ENCODE results near the gene U2AF1L4. TPM values are rescaled to one million over a fixed set of nuclear protein-coding genes. Genes with fewer than 3 reads are reported as not detected.

U2AF1L4 gene, protein sequence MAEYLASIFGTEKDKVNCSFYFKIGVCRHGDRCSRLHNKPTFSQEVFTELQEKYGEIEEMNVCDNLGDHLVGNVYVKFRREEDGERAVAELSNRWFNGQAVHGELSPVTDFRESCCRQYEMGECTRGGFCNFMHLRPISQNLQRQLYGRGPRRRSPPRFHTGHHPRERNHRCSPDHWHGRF
- polyA plus RNA-seq (2012; ENCODE audit: missing spikeins), result 10.4 TPM

DNA sequence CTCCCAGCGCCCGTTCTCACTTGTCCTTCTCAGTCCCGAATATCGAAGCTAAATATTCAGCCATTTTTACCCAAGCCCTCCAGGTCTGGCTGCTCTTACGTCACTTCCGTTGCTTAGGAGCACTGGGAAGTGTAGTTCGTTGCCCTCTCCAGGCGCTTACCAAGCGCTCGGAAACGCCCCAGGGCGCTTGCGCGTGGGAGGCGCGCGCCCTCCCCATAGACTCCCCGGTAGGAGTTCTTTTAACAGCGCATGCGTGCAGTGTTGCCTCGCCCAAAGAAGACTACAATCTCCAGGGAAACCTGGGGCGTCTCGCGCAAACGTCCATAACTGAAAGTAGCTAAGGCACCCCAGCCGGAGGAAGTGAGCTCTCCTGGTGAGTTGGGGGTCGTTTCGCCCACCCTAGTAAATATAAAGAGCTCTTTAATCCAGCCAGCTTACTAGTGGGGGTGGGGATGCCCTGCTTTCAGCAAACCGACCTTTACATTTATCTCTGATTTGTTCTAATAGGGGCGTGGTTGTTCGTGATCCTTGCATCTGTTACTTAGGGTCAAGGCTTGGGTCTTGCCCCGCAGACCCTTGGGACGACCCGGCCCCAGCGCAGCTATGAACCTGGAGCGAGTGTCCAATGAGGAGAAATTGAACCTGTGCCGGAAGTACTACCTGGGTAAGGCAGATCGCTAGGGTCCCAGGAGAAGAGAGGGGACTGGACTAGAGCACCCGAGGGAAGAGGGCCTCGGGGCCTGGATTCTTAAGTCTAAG, at the start of gene U2AF1L4, which contains the start of gene PSENEN:
U2AF1L4 (minus strand) TSS at position 91 of the 759 bp plus-strand sequence; CDS start at position 64, 27 bp downstream.
PSENEN (plus strand) TSS at position 324 of the 759 bp plus-strand sequence; CDS start at position 604, 280 bp downstream.
- TF ChIP-seq POLR2AphosphoS5 (IDR thresholded peaks at IDR 0.05; ENCODE audit: low read depth, low read length), result 0 out of 2 replicates have a peak, but pooled peaks have one; percentile 11
- TF ChIP-seq POLR2A (IDR thresholded peaks at IDR 0.05; ENCODE audit: low read depth, low read length), result 0 out of 2 replicates have a peak, but pooled peaks have one; percentile 8
- TF ChIP-seq TAF1 (IDR thresholded peaks at IDR 0.05; ENCODE audit: borderline replicate concordance, low read depth, low read length), result no peak
- DNase-seq (ENCODE audit: insufficient read length), result peak; percentile 81
- FAIRE-seq, result peak; percentile 95

- no peak for TF ChIP-seq POLR2A (IDR thresholded peaks at IDR 0.05; ENCODE audit: low read depth, low read length)
- no peak for TF ChIP-seq TAF1 (IDR thresholded peaks at IDR 0.05; ENCODE audit: borderline replicate concordance, low read depth, low read length)
- no peak for TF ChIP-seq POLR2AphosphoS5 (IDR thresholded peaks at IDR 0.05; ENCODE audit: low read depth, low read length)
- no peak for FAIRE-seq
- DNase-seq (ENCODE audit: insufficient read length), result no peak
Measured at GRCh38 chr19:35793381-35794165, 48.4 kb upstream of the U2AF1L4 start.

DNA sequence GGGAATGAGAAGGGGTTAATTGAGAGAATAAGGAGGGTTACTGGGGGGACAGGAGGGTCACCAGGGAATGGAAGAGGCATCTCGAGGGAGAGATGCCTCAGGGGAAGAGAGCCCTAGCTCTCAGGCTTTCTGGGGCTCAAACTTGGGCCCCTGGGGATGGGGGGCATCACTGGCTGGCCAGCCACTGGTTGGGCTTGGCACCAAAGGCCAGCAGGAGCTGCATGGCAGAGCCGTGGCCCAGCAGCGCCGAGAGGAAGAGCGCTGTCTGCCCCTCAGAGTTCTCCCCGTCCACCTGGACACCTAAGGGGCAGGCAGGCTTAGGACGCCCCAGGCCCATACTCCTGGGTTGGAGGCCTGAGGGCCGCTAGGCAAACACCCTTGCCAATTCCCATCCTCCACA, 47.7 kb upstream of the U2AF1L4 start:
- FAIRE-seq (no peak), DNase-seq (ENCODE audit: insufficient read length) (no peak)
- TF ChIP-seq TAF1 (IDR thresholded peaks at IDR 0.05; ENCODE audit: borderline replicate concordance, low read depth, low read length) (no peak), POLR2A (IDR thresholded peaks at IDR 0.05; ENCODE audit: low read depth, low read length) (no peak), POLR2AphosphoS5 (IDR thresholded peaks at IDR 0.05; ENCODE audit: low read depth, low read length) (no peak)

- FAIRE-seq (no peak), DNase-seq (ENCODE audit: insufficient read length) (no peak)
- TF ChIP-seq POLR2AphosphoS5 (IDR thresholded peaks at IDR 0.05; ENCODE audit: low read depth, low read length) (no peak), TAF1 (IDR thresholded peaks at IDR 0.05; ENCODE audit: borderline replicate concordance, low read depth, low read length) (no peak), POLR2A (IDR thresholded peaks at IDR 0.05; ENCODE audit: low read depth, low read length) (no peak)
Measured at GRCh38 chr19:35792312-35792711, 47.1 kb upstream of the U2AF1L4 start.

DNA sequence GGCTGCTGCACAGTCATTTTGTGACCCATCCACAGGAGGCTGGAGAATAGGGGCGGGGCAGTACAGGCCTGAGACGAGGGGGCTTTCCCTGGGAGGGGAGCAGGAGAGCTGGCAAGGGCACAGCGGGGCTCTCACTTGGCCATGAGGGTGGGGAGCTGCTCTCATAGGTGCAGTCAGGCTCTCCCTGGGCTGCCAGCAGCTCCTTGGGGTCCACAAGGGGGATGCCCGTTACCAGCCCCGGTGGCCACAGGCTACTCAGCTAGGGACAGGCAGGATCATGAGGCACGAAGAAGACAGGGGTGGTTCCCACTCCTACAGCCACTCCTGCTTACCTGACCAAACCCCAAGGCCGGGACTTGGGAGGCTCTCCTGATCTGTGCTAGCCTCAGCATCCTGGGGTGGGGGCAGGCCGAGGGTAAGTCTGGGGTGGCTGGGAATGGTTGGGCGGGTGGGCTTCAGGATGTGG, 46.6 kb upstream of the U2AF1L4 start:
- DNase-seq (ENCODE audit: insufficient read length) (no peak), FAIRE-seq (no peak)
- no peak for TF ChIP-seq POLR2A (IDR thresholded peaks at IDR 0.05; ENCODE audit: low read depth, low read length)
- no peak for TF ChIP-seq POLR2AphosphoS5 (IDR thresholded peaks at IDR 0.05; ENCODE audit: low read depth, low read length)
- no peak for TF ChIP-seq TAF1 (IDR thresholded peaks at IDR 0.05; ENCODE audit: borderline replicate concordance, low read depth, low read length)

- TF ChIP-seq POLR2A (IDR thresholded peaks at IDR 0.05; ENCODE audit: low read depth, low read length), result no peak
- TF ChIP-seq POLR2AphosphoS5 (IDR thresholded peaks at IDR 0.05; ENCODE audit: low read depth, low read length), result no peak
- no peak for TF ChIP-seq TAF1 (IDR thresholded peaks at IDR 0.05; ENCODE audit: borderline replicate concordance, low read depth, low read length)
- no peak for DNase-seq (ENCODE audit: insufficient read length)
- no peak for FAIRE-seq
Measured at GRCh38 chr19:35790981-35791813, 46.0 kb upstream of the U2AF1L4 start.

DNA sequence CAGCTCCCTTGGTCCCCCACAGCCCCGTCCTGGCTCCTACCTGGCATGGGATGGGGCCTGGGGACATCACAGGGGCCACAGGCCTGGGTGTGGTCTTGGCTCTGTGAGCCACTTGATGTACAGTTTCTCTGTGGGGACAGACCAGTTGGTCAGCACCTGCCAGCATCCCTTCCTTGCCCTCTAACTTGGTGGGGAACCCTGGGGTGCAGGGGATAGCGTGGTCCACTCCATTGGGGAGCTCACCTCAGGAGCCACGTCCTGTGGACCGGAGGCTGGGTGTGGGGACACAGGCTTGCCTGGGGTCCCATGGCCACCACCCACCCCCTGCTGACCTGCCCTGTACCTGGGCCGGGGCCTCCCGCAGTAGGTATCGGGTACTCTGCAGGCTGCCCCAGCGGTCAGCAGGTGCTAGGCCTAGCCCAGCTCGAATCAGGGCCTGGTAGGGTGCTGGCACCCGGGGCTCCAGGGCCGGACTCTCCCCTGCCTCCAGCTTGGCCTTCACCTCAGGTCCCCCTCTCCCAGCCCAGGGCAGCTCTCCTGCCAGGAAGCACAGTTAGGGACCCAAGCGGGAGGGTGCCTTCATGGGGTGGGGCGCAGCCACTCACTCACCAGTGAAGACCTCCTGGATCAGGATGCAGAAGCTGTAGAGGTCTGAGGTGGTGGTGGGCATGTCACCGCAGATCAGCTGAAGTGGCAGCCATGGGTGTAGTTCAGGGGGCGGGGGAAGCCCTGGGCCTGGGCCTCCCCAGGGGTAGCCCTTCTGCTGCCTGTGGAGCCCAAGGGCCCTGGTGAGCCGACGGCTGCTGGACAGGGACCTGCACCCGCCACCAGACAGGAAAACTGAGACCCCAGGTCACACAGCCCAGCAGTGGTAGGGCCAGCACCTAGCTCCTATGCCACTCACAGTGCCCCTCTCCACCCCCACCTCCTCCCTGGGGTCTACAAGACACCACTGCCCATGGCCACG, 45.0 kb upstream of the U2AF1L4 start:
- FAIRE-seq, result no peak
- TF ChIP-seq TAF1 (IDR thresholded peaks at IDR 0.05; ENCODE audit: borderline replicate concordance, low read depth, low read length) (no peak), POLR2AphosphoS5 (IDR thresholded peaks at IDR 0.05; ENCODE audit: low read depth, low read length) (no peak), POLR2A (IDR thresholded peaks at IDR 0.05; ENCODE audit: low read depth, low read length) (no peak)
- no peak for DNase-seq (ENCODE audit: insufficient read length)

DNA sequence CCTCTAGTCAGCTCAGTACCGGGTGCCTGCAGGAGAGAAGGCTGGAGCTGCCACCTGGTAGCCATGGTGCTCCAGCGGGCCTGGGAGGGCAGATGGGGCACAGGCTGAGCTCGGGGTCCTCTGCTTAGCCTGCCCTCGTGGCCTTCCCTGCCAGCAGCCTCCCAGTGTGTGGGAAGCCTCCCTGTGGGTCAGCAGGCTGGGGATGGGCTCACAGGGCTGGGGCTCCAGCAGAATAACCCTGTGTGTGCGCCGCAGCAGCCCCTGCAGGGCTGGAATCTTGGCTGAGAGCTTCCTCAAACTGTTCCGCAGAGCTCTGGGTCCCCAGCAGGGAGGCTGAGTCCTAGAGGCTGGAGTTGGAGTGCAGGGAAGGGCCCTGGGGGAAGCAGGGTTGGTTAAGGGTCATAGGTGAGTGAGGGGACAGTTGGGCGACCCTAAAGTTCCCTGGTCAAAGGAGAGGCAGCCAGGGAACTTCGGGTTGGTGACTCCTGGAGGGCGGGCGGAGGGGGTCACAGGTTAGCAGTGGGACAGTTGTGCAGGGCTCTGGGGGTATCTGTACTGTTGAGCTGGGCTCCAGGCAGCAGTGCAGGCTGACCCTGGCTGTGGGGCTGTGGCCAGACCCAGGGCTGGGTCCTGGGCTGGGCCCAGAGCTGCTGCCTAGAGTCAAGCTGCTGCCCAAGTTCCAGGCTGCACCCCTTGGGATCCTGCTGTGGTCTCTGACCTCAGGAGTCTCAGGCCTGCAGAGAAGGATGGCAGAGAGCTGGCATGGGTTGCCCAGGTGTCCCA, 44.2 kb upstream of the U2AF1L4 start:
- no peak for FAIRE-seq
- no peak for DNase-seq (ENCODE audit: insufficient read length)
- no peak for TF ChIP-seq TAF1 (IDR thresholded peaks at IDR 0.05; ENCODE audit: borderline replicate concordance, low read depth, low read length)
- no peak for TF ChIP-seq POLR2AphosphoS5 (IDR thresholded peaks at IDR 0.05; ENCODE audit: low read depth, low read length)
- TF ChIP-seq POLR2A (IDR thresholded peaks at IDR 0.05; ENCODE audit: low read depth, low read length), result no peak

Data from GM12892 (cell line).